Activated CD4-positive, alpha-beta T cell treated with anti-CD3 and anti-CD28 coated beads, Interleukin-2, Interleukin-6, amounts not matched to agents 100 ng/mL and 50 ng/mL, durations not matched to agents 16 hours and 8 hours (primary cell): ENCODE data around the gene PAPSS1.

Experiments
- DNase-seq: peaks from one replicate; pipeline ENCODE4 v3.0.0-alpha.2; 2020

PAPSS1 gene

GRCh38 chr4:107622006-107622405, 98.0 kb downstream of the PAPSS1 start:
- DNase-seq = no peak

- no peak for DNase-seq
Observed at GRCh38 chr4:107619731-107620130, 100.3 kb downstream of the PAPSS1 start.

GRCh38 chr4:107619066-107619465, 101.0 kb downstream of the PAPSS1 start:
- no peak for DNase-seq

- DNase-seq = no peak
Observed at GRCh38 chr4:107618656-107619055, 101.4 kb downstream of the PAPSS1 start.

- no peak for DNase-seq
Observed at GRCh38 chr4:107616838-107617389, 103.1 kb downstream of the PAPSS1 start.

- DNase-seq = no peak
Observed at GRCh38 chr4:107615809-107616208, 104.2 kb downstream of the PAPSS1 start.

- no peak for DNase-seq
Observed at GRCh38 chr4:107603430-107603829, 116.6 kb downstream of the PAPSS1 start.

- no peak for DNase-seq
Observed at GRCh38 chr4:107600983-107601382, 119.1 kb downstream of the PAPSS1 start.

GRCh38 chr4:107600436-107600835, 119.6 kb downstream of the PAPSS1 start:
- no peak for DNase-seq

- no peak for DNase-seq
Observed at GRCh38 chr4:107599841-107600240, 120.2 kb downstream of the PAPSS1 start.

- DNase-seq = no peak
Observed at GRCh38 chr4:107593230-107593629, 126.8 kb downstream of the PAPSS1 start.

GRCh38 chr4:107592519-107592918, 127.5 kb downstream of the PAPSS1 start:
- DNase-seq = no peak

GRCh38 chr4:107589269-107589668, 130.8 kb downstream of the PAPSS1 start:
- DNase-seq = no peak

- DNase-seq = no peak
Observed at GRCh38 chr4:107586371-107586770, 133.7 kb downstream of the PAPSS1 start.

- DNase-seq = no peak
Observed at GRCh38 chr4:107579099-107579498, 140.9 kb downstream of the PAPSS1 start.

GRCh38 chr4:107578321-107578720, 141.7 kb downstream of the PAPSS1 start:
- DNase-seq = no peak

- DNase-seq = no peak
Observed at GRCh38 chr4:107577743-107578142, 142.3 kb downstream of the PAPSS1 start.

- no peak for DNase-seq
Observed at GRCh38 chr4:107575243-107575642, 144.8 kb downstream of the PAPSS1 start.

GRCh38 chr4:107572281-107572680, 147.8 kb downstream of the PAPSS1 start:
- no peak for DNase-seq

- no peak for DNase-seq
Observed at GRCh38 chr4:107570952-107571351, 149.1 kb downstream of the PAPSS1 start.

- no peak for DNase-seq
Observed at GRCh38 chr4:107564326-107564725, 155.7 kb downstream of the PAPSS1 start.
